AG04449 (cell line): ENCODE results near the gene ABLIM2.

Source experiments
- CTCF ChIA-PET: fragments of 350-600 bp; formaldehyde crosslinking; extraction: SDS; loops from one replicate; lab custom pipeline; 2021; ENCODE audit warnings: antibody characterized with exemption; lab: Yijun Ruan, JAX
- POLR2A ChIA-PET: fragments of 400-600, 350-600 bp; formaldehyde crosslinking; extraction: SDS; loops from one replicate; lab custom pipeline; 2020; ENCODE audit warnings: antibody characterized with exemption, inconsistent platforms; lab: Yijun Ruan, JAX
- DNase-seq: peaks from one replicate; pipeline ENCODE4 v3.0.0-alpha.2; 2010; ENCODE audit warnings: low read depth, low spot score
- H3K4me3 ChIP-seq: 2 replicates; pipeline ENCODE4 v1.5.1; 2011; ENCODE audit warnings: low read depth, mild to moderate bottlenecking, control low read depth, low read length
- CTCF ChIP-seq: IDR thresholded peaks from one replicate; pipeline ENCODE4 v1.5.1; 2011; ENCODE audit warnings: mild to moderate bottlenecking, moderate library complexity, low read length, control low read depth, inconsistent platforms; ENCODE audit not compliant: insufficient read depth; ENCODE audit errors: missing control alignments

ABLIM2 gene

GRCh38 chr4:8203817-8204216, 45.2 kb upstream of the ABLIM2 start:
- no peak for DNase-seq
- POLR2A ChIA-PET, result no interaction called here
- no peak overlapping the region for H3K4me3 ChIP-seq
- no peak for TF ChIP-seq CTCF
- CTCF ChIA-PET, result no interaction called here

GRCh38 chr4:8203052-8203401, 44.4 kb upstream of the ABLIM2 start:
- H3K4me3 ChIP-seq, result no peak overlapping the region
- CTCF ChIA-PET, result no interaction called here
- POLR2A ChIA-PET, result no interaction called here
- DNase-seq, result no peak
- TF ChIP-seq CTCF, result no peak

- POLR2A ChIA-PET, result no interaction called here
- H3K4me3 ChIP-seq, result no peak overlapping the region
- no peak for TF ChIP-seq CTCF
- no peak for DNase-seq
- CTCF ChIA-PET, result interaction anchor here (1.9 to 2.0 kb wide), 2 partner anchors 25 to 201 kb away, joined by 5 to 7 read pairs; no protein-coding TSS in a partner anchor
These were observed 43.8 kb upstream of the ABLIM2 start for GRCh38 chr4:8202108-8203051.

- ChIA-PET CTCF (interaction anchor here (1.9 to 2.0 kb wide), 2 partner anchors 24 to 202 kb away, joined by 5 to 7 read pairs; no protein-coding TSS in a partner anchor), POLR2A (no interaction called here)
- DNase-seq, result no peak
- no peak overlapping the region for H3K4me3 ChIP-seq
- no peak for TF ChIP-seq CTCF
These were observed 42.7 kb upstream of the ABLIM2 start for GRCh38 chr4:8201321-8201781.

- H3K4me3 ChIP-seq, result no peak overlapping the region
- DNase-seq, result no peak
- ChIA-PET CTCF (interaction anchor here (1.0 to 2.2 kb wide), 4 partner anchors 15 to 203 kb away, joined by 3 to 12 read pairs (median 6); no protein-coding TSS in a partner anchor), POLR2A (no interaction called here)
- no peak for TF ChIP-seq CTCF
These were observed 41.8 kb upstream of the ABLIM2 start for GRCh38 chr4:8200302-8200975.
